HCEC 1CT (cell line): ENCODE results near the gene VWA1.
"Not testable (repeated sequence)": the region's sequence is repeated elsewhere in the genome, so short reads cannot be mapped to it uniquely, and the experiment has no call there.

Experiments used
- DNase-seq: peaks from one replicate; pipeline ENCODE4 v3.0.0-alpha.2; 2017

VWA1 gene

GRCh38 chr1:1437033-1437903 lies 1.8 kb downstream of the VWA1 start:
- no peak for DNase-seq

- no peak for DNase-seq
Measured at GRCh38 chr1:1437904-1438376, 2.5 kb downstream of the VWA1 start.

- no peak for DNase-seq
Measured at GRCh38 chr1:1438531-1439381, 3.3 kb downstream of the VWA1 start.

GRCh38 chr1:1439546-1440261 lies 4.2 kb downstream of the VWA1 start:
- no peak for DNase-seq

GRCh38 chr1:1440262-1441001 lies 4.9 kb downstream of the VWA1 start:
- DNase-seq: no peak

- DNase-seq: peak; percentile 20
Measured at GRCh38 chr1:1441002-1441888, 5.8 kb downstream of the VWA1 start.

GRCh38 chr1:1442069-1442770 lies 6.7 kb downstream of the VWA1 start:
- DNase-seq: no peak

- not testable (repeated sequence) for DNase-seq
Measured at GRCh38 chr1:1446631-1447030, 11.1 kb downstream of the VWA1 start.

- no peak for DNase-seq
Measured at GRCh38 chr1:1449099-1449739, 13.7 kb downstream of the VWA1 start, which contains the start of gene ATAD3C. ATAD3C (plus strand) TSS chr1:1449689; CDS start chr1:1450684, 995 bp downstream.

- not testable (repeated sequence) for DNase-seq
Measured at GRCh38 chr1:1450616-1451015, 15.1 kb downstream of the VWA1 start.

GRCh38 chr1:1451696-1452364 lies 16.3 kb downstream of the VWA1 start:
- DNase-seq: no peak

- not testable (repeated sequence) for DNase-seq
Measured at GRCh38 chr1:1452365-1452739, 16.9 kb downstream of the VWA1 start.

GRCh38 chr1:1452882-1453281 lies 17.4 kb downstream of the VWA1 start:
- DNase-seq: no peak

GRCh38 chr1:1454286-1455056 lies 19.0 kb downstream of the VWA1 start:
- DNase-seq: not testable (repeated sequence)

- DNase-seq: no peak
Measured at GRCh38 chr1:1455366-1455884, 19.9 kb downstream of the VWA1 start.

- not testable (repeated sequence) for DNase-seq
Measured at GRCh38 chr1:1455934-1456333, 20.4 kb downstream of the VWA1 start.

GRCh38 chr1:1456683-1457255 lies 21.3 kb downstream of the VWA1 start:
- not testable (repeated sequence) for DNase-seq

- DNase-seq: not testable (repeated sequence)
Measured at GRCh38 chr1:1459156-1459555, 23.7 kb downstream of the VWA1 start.
